DND-41 (cell line): Measurements from ENCODE around the gene TTYH2.

ENCODE experiments used
- ATAC-seq: fragments of 200-7000 bp; cut with Tn5 transposase; 3 replicates; pipeline ENCODE4 v1.9.1; 2021; ENCODE audit warnings: low read depth; ENCODE audit not compliant: insufficient read depth
- DNase-seq: peaks from one replicate; pipeline ENCODE4 v3.0.0-alpha.2; 2020
- H2AFZ ChIP-seq: 2 replicates; pipeline ENCODE4 v1.6.0; 2012; ENCODE audit warnings: low read depth, low read length
- H3K27ac ChIP-seq: 2 replicates; pipeline ENCODE4 v1.5.1; 2012; ENCODE audit warnings: low read length, inconsistent platforms
- H3K27me3 ChIP-seq: fragments of 200-600 bp; sonication (generic); 2 replicates; pipeline ENCODE4 v1.6.0; 2012; ENCODE audit warnings: low read length, mild to moderate bottlenecking, inconsistent platforms; ENCODE audit not compliant: insufficient read depth, poor library complexity
- H3K36me3 ChIP-seq: 2 replicates; pipeline ENCODE4 v1.5.1; 2012; ENCODE audit warnings: low read length, inconsistent platforms; ENCODE audit not compliant: insufficient read depth
- H3K4me1 ChIP-seq: 2 replicates; pipeline ENCODE4 v1.5.1; 2012; ENCODE audit warnings: mild to moderate bottlenecking, low read length; ENCODE audit not compliant: insufficient read depth
- H3K4me2 ChIP-seq: 2 replicates; pipeline ENCODE4 v1.6.0; 2012; ENCODE audit warnings: mild to moderate bottlenecking, moderate library complexity, low read length, inconsistent platforms; ENCODE audit not compliant: insufficient read depth
- H3K4me3 ChIP-seq, 2 experiments: fragments of 200-600 bp in 1 of 2; shearing (Covaris generic) in 1 of 2; 2 replicates each; pipeline ENCODE4 v1.5.1; 2012 to 2016; ENCODE audit warnings: inconsistent platforms in 2 of 2, low read length in 2 of 2, mild to moderate bottlenecking in 2 of 2, low read depth in 1 of 2, moderate library complexity in 1 of 2
- H3K79me2 ChIP-seq: 2 replicates; pipeline ENCODE4 v1.6.0; 2012; ENCODE audit warnings: low read length, inconsistent platforms; ENCODE audit not compliant: insufficient read depth
- H3K9ac ChIP-seq: 2 replicates; pipeline ENCODE4 v1.6.0; 2012; ENCODE audit warnings: low read depth, mild to moderate bottlenecking, inconsistent platforms, low read length, moderate library complexity
- H3K9me3 ChIP-seq: 2 replicates; pipeline ENCODE4 v1.5.1; 2012; ENCODE audit warnings: low read length, moderate library complexity, mild to moderate bottlenecking, inconsistent platforms; ENCODE audit not compliant: insufficient read depth, severe bottlenecking
- H4K20me1 ChIP-seq: 2 replicates; pipeline ENCODE4 v1.6.0; 2012; ENCODE audit warnings: low read length; ENCODE audit not compliant: insufficient read depth
- EZH2 ChIP-seq: IDR thresholded peaks from 3 replicates; pipeline ENCODE4 v1.6.1; 2012; ENCODE audit warnings: borderline replicate concordance, low read depth, mild to moderate bottlenecking, moderate library complexity, low read length, inconsistent platforms; ENCODE audit not compliant: severe bottlenecking
- TF ChIP-seq, protein P1 (sequence below): IDR thresholded peaks from 2 replicates; pipeline ENCODE4 v1.5.1; 2012; ENCODE audit warnings: borderline replicate concordance, low read length, moderate library complexity, mild to moderate bottlenecking; ENCODE audit not compliant: poor library complexity, severe bottlenecking; ENCODE audit errors: extremely low read depth

Gene TTYH2

DNA sequence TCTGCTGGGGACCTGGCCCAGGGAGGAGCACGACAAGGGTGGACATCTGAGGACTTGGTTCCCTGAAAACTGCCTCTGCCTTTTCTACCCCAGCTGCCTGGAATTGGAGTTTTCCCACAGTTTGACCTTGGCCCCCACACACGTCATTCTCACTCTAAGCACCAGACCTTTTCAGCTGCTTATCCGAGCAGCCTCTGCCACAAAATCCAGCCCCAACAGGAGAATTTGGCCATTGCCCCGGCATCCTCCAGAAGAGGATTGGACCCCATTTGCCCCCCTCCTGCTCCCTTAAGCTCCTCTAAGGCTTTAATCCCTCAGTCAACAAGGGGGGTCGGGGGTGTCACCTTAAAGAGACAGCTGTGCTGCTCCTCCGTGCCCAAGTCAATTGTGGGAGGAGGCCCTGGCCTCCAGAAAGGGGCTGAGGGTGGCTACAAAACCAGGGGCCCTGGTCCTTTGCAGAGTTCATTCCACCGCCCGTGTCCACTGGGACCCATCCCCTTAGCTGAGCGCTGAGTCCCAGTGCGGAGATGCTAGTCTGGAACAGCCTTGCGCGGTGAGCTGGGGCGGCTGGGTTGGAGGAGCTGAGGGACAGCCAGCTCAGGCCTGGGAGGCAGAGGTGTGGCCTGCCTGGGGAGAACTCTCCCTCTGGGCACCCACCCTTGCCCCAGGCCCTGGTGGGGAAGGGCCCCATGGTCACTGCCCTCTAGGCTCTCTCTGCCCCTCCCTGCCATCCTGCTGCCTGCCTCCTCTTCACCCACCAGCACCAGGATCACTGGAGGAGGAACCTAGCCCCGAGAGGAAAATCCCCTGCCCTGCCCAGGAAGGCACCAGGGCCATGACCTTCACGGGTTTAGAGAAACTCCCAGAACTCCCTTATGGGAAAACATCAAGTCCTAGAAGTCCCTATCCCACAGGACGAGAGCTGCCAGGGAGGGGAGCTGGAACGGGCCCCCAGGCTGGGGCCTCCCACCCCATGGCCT is 18.8 kb downstream of the TTYH2 start:
- no peaks in the 10 kb centered on the region for H3K27me3 ChIP-seq
- H3K9ac ChIP-seq, result no peak overlapping the region
- TF ChIP-seq, protein P1, sequence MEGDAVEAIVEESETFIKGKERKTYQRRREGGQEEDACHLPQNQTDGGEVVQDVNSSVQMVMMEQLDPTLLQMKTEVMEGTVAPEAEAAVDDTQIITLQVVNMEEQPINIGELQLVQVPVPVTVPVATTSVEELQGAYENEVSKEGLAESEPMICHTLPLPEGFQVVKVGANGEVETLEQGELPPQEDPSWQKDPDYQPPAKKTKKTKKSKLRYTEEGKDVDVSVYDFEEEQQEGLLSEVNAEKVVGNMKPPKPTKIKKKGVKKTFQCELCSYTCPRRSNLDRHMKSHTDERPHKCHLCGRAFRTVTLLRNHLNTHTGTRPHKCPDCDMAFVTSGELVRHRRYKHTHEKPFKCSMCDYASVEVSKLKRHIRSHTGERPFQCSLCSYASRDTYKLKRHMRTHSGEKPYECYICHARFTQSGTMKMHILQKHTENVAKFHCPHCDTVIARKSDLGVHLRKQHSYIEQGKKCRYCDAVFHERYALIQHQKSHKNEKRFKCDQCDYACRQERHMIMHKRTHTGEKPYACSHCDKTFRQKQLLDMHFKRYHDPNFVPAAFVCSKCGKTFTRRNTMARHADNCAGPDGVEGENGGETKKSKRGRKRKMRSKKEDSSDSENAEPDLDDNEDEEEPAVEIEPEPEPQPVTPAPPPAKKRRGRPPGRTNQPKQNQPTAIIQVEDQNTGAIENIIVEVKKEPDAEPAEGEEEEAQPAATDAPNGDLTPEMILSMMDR, result no peak
- no peak for TF ChIP-seq EZH2
- DNase-seq, result no peak
- no peaks in the 10 kb centered on the region for H3K79me2 ChIP-seq
- no peaks in the 10 kb centered on the region for H3K4me1 ChIP-seq
- no peak overlapping the region for H2AFZ ChIP-seq
- no peak overlapping the region for H3K4me2 ChIP-seq
- no peak for ATAC-seq
- no peaks in the 10 kb centered on the region for H3K36me3 ChIP-seq
- no peak overlapping the region for H3K4me3 ChIP-seq
- no peaks in the 10 kb centered on the region for H3K9me3 ChIP-seq
- H4K20me1 ChIP-seq, result no peaks in the 10 kb centered on the region; the same call in 1 of the 2 replicates
- H3K27ac ChIP-seq, result no peak overlapping the region

GRCh38 chr17:74233937-74234336 is 20.6 kb downstream of the TTYH2 start:
- no peaks in the 10 kb centered on the region for H3K36me3 ChIP-seq
- no peak for ATAC-seq

DNA sequence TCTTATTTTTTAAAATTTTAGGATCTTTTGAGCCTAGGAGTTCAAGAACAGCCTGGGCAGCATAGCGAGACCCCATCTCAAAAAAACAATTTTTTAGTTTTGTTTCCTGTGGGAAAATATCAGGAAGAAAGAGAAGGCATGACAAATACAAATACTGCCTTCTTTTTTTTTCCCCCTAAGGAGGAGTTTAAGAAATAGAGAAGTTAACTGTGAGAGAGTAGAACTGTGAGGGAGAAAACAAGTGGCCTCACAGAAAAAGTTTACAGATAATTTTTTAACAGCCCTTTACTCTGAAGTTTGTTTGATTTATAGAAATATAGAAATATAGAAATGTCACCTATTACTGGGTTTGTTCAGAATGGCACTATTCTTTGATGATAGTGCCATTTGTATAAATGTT is 21.1 kb downstream of the TTYH2 start:
- Histone ChIP-seq H3K4me2 (no peak overlapping the region), H2AFZ (no peak overlapping the region), H3K4me3 (no peak overlapping the region), H3K9ac (no peak overlapping the region), H3K27me3 (no peaks in the 10 kb centered on the region), H3K36me3 (no peaks in the 10 kb centered on the region), H3K9me3 (no peaks in the 10 kb centered on the region), H3K4me1 (no peaks in the 10 kb centered on the region), H3K27ac (no peak overlapping the region), H3K79me2 (no peaks in the 10 kb centered on the region), H4K20me1 (no peaks in the 10 kb centered on the region; the same call in 1 of the 2 replicates)
- ATAC-seq (no peak), DNase-seq (no peak)
- TF ChIP-seq EZH2, result no peak
- TF ChIP-seq, protein P1, result no peak

More at GRCh38 chr17:74233937-74234336, 20.6 kb downstream of the TTYH2 start:
- H3K9ac ChIP-seq, result no peak overlapping the region
- H3K9me3 ChIP-seq, result no peaks in the 10 kb centered on the region
- H2AFZ ChIP-seq, result no peak overlapping the region
- H3K79me2 ChIP-seq, result no peaks in the 10 kb centered on the region
- TF ChIP-seq, protein P1, result no peak
- TF ChIP-seq EZH2, result no peak
- no peak overlapping the region for H3K4me2 ChIP-seq
- DNase-seq, result no peak
- H3K27me3 ChIP-seq, result no peaks in the 10 kb centered on the region
- no peaks in the 10 kb centered on the region; the same call in 1 of the 2 replicates for H4K20me1 ChIP-seq
- H3K4me3 ChIP-seq, result no peak overlapping the region
- no peaks in the 10 kb centered on the region for H3K4me1 ChIP-seq
- no peak overlapping the region for H3K27ac ChIP-seq
